Fibroblast of skin of abdomen (primary cell): Measurements from ENCODE around the gene TEX22.

Experiments used
- DNase-seq: peaks from one replicate; pipeline ENCODE4 v3.0.0-alpha.2; 2013

The TEX22 gene

GRCh38 chr14:105367116-105368031 lies 31.0 kb upstream of the TEX22 start:
- no peak for DNase-seq

GRCh38 chr14:105368032-105368417 lies 30.3 kb upstream of the TEX22 start:
- DNase-seq: no peak

- no peak for DNase-seq
Measured at GRCh38 chr14:105368426-105368825, 29.9 kb upstream of the TEX22 start.

- DNase-seq: no peak
Measured at GRCh38 chr14:105368910-105369652, 29.3 kb upstream of the TEX22 start.

- DNase-seq: no peak
Measured at GRCh38 chr14:105369653-105370040, 28.7 kb upstream of the TEX22 start.

GRCh38 chr14:105374389-105374788 lies 23.9 kb upstream of the TEX22 start:
- DNase-seq: no peak

- DNase-seq: no peak
Measured at GRCh38 chr14:105375635-105376057, 22.7 kb upstream of the TEX22 start.

GRCh38 chr14:105376521-105377440 lies 21.6 kb upstream of the TEX22 start:
- DNase-seq: no peak

GRCh38 chr14:105377555-105378182 lies 20.7 kb upstream of the TEX22 start:
- no peak for DNase-seq

GRCh38 chr14:105378199-105378598 lies 20.1 kb upstream of the TEX22 start:
- no peak for DNase-seq

- no peak for DNase-seq
Measured at GRCh38 chr14:105378873-105379685, 19.3 kb upstream of the TEX22 start.

- DNase-seq: no peak
Measured at GRCh38 chr14:105379946-105380345, 18.4 kb upstream of the TEX22 start.

- no peak for DNase-seq
Measured at GRCh38 chr14:105380756-105381155, 17.6 kb upstream of the TEX22 start.

- DNase-seq: no peak
Measured at GRCh38 chr14:105381446-105382342, 16.6 kb upstream of the TEX22 start.

GRCh38 chr14:105382343-105383082 lies 15.8 kb upstream of the TEX22 start:
- DNase-seq: no peak

GRCh38 chr14:105383083-105383730 lies 15.1 kb upstream of the TEX22 start:
- no peak for DNase-seq

GRCh38 chr14:105384041-105384557 lies 14.2 kb upstream of the TEX22 start:
- no peak for DNase-seq

- DNase-seq: no peak
Measured at GRCh38 chr14:105384605-105385321, 13.6 kb upstream of the TEX22 start.
